SK-N-MC (cell line): ENCODE measurements around the gene CASP10.

Experiments
- EZH2 ChIP-seq: fragments of 200-600 bp; sonication (generic); IDR thresholded peaks from one replicate; pipeline ENCODE4 v1.6.1; 2017; ENCODE audit warnings: antibody characterized with exemption
- POLR2AphosphoS5 ChIP-seq: IDR thresholded peaks from 2 replicates; pipeline ENCODE4 v1.6.1; 2012; ENCODE audit warnings: mild to moderate bottlenecking, low read depth, low read length, borderline replicate concordance

GRCh38 chr2:201201371-201201770 lies 18.4 kb downstream of the CASP10 start:
- TF ChIP-seq EZH2: no peak
- no peak for TF ChIP-seq POLR2AphosphoS5
